ENCODE data around the gene EMC6. TPM values are rescaled to one million over a fixed set of nuclear protein-coding genes. Genes with fewer than 3 reads are reported as not detected.

The EMC6 gene
- total RNA-seq, 1 donor from 2014 or later = 33.8 TPM

DNA sequence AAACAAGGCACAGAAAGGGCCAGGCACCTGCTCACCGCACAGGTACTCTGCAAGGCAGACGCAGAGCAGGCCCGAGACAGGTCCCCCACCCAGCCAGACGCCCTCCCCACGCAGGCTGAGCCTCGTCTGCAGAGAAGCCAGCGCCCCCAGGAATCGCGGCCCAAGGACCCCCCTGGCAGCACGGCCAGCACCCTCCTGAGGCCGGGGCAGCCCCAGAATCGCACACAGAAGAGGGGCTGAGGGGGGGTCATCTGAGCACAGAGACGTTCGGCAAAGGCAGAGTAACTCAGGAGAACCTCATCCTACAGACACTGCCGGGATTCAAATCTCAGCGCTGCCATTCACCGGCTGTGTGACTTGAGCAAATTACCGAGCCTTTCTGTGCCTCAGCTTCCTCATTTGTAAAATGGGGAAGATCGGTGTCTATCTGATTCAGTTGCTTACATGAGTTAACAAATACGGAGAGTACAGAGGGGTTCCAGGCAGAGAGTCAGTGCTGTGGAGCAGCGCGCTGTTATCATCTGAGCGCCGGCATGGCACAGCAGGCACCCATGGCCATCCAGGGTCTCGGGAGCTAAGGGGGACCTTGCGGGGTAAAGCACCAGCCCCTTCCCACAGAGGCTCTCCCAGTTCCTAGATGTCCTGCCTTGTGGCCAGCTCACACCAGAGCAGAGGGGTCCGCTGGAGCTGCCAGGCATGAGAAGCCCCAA is 10.4 kb downstream of the EMC6 start:
- intact Hi-C loops (cut with micrococcal nuclease) = no loop called here
- POLR2A ChIA-PET = interaction anchor here (0.7 to 2.6 kb wide), 9 partner anchors 10 to 53 kb away, joined by 3 to 7 read pairs (median 5); partner anchors contain the start of genes EMC6 and TAX1BP3
- H3K4me3 Mint-ChIP-seq = no peak overlapping the region
- DNase-seq = no peak
- H3K4me1 Mint-ChIP-seq = peaks cover 30% of the 10 kb centered on the region
- no peaks in the 10 kb centered on the region for H3K9me3 Mint-ChIP-seq
- CTCF ChIA-PET = interaction anchor here (0.7 to 1.1 kb wide), 3 partner anchors 53 to 149 kb away, joined by 3 to 5 read pairs (median 4); no protein-coding TSS in a partner anchor
- H3K27me3 Mint-ChIP-seq = no peaks in the 10 kb centered on the region
- ATAC-seq (ENCODE audit: low read depth) = no peak
- peaks cover 71% of the 10 kb centered on the region for H3K36me3 Mint-ChIP-seq (ENCODE audit: low read depth)
- peak overlapping the region; percentile 18 for H3K27ac Mint-ChIP-seq
- TF ChIP-seq, protein P1, sequence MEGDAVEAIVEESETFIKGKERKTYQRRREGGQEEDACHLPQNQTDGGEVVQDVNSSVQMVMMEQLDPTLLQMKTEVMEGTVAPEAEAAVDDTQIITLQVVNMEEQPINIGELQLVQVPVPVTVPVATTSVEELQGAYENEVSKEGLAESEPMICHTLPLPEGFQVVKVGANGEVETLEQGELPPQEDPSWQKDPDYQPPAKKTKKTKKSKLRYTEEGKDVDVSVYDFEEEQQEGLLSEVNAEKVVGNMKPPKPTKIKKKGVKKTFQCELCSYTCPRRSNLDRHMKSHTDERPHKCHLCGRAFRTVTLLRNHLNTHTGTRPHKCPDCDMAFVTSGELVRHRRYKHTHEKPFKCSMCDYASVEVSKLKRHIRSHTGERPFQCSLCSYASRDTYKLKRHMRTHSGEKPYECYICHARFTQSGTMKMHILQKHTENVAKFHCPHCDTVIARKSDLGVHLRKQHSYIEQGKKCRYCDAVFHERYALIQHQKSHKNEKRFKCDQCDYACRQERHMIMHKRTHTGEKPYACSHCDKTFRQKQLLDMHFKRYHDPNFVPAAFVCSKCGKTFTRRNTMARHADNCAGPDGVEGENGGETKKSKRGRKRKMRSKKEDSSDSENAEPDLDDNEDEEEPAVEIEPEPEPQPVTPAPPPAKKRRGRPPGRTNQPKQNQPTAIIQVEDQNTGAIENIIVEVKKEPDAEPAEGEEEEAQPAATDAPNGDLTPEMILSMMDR (IDR thresholded peaks at IDR 0.05) = no peak

DNA sequence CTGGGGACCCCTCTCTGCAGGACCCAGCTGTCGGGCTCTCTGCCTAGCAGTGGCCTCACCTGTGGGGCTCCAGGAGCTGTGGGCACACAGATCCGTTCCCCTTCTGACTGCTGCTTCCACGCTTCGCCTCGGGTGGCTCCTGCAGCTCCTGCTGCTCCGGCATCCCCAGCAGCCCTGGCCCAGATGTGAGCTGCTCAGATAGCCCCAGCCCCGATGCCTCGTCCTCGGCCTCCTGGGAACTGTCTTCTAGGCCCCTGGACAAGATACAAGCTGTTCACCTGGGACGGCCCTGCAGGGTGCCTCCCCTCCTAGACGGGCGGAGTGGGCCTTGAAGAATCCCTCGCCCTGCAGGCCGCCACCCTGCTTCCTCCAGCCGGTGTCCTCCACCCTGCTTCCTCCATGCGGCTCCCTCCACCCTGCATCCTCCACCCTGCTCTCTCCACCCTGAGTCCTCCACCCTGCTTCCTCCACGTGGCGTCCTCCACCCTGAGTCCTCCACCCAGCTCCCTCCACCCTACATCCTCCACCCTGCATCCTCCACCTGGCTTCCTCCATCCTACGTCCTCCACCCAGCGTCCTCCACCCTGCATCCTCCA is 11.0 kb downstream of the EMC6 start:
- ATAC-seq (ENCODE audit: low read depth) (no peak), DNase-seq (no peak)
- Mint-ChIP-seq H3K9me3 (no peaks in the 10 kb centered on the region), H3K4me1 (peaks cover 37% of the 10 kb centered on the region), H3K4me3 (no peak overlapping the region), H3K27ac (no peak overlapping the region), H3K36me3 (ENCODE audit: low read depth) (peaks cover 75% of the 10 kb centered on the region), H3K27me3 (no peaks in the 10 kb centered on the region)
- TF ChIP-seq, protein P1 (IDR thresholded peaks at IDR 0.05) = no peak
- CTCF ChIA-PET = interaction anchor here (1.0 to 1.1 kb wide), 2 partner anchors 53 to 59 kb away, joined by 3 to 5 read pairs; no protein-coding TSS in a partner anchor
- POLR2A ChIA-PET = interaction anchor here (0.7 to 2.6 kb wide), 5 partner anchors 10 to 48 kb away, joined by 3 to 7 read pairs (median 5); partner anchors contain the start of genes EMC6 and TAX1BP3
- intact Hi-C loops (cut with micrococcal nuclease) = no loop called here

DNA sequence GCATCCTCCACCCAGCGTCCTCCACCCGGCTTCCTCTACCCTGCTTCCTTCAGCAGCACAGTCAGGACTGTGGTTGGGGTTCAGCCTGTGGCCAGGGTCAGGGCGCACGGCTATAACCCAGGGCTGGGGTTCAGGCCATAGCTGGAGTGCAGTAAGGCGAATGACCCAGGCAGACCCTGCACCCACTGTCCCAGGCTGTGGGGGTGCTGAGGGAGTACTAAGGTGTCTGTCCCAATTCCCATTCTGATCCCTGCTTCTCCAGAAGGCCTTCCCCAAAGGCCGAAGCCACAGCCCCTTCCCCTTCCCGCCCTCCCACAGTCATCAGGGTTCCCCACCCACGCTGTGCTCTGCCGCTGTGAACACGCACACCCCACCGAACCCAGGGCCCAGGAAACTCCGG is 12.4 kb downstream of the EMC6 start:
- Mint-ChIP-seq H3K9me3 (no peaks in the 10 kb centered on the region), H3K27me3 (no peaks in the 10 kb centered on the region), H3K27ac (peak overlapping the region; percentile 7), H3K4me3 (no peak overlapping the region), H3K4me1 (peaks cover 43% of the 10 kb centered on the region), H3K36me3 (ENCODE audit: low read depth) (peaks cover 74% of the 10 kb centered on the region)
- TF ChIP-seq, protein P1 (IDR thresholded peaks at IDR 0.05) = no peak
- ATAC-seq (ENCODE audit: low read depth) (no peak), DNase-seq (no peak)
- intact Hi-C loops (cut with micrococcal nuclease) = no loop called here
- POLR2A ChIA-PET = interaction anchor here (1.2 kb wide), 1 partner anchor 45 kb away, joined by 3 read pairs; the partner anchor contains the start of gene SHPK
- CTCF ChIA-PET = no interaction called here

DNA sequence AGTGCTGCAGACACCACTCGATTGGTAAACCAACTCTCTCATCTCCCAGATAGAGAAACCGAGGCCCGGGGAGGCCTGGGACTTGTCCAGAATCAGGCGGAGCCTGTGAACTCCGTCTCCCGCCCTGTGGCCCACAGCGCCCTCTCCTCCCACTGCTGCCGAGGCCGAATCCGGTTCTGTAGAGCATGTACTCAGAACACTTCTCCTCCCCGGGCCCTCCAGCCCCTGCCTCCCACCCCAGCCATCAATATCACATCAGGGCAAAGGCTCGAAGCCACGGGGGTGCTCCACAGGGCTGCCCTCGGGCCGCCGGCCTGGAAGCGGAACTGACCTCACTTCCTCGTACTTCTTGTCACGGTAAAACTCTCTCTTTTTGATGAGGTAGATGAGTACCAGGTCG is 13.0 kb downstream of the EMC6 start:
- ChIA-PET CTCF (interaction anchor here (1.5 to 3.0 kb wide), 3 partner anchors 45 to 633 kb away, joined by 4 to 18 read pairs (median 18); no protein-coding TSS in a partner anchor), POLR2A (interaction anchor here (0.7 to 2.6 kb wide), 3 partner anchors 10 to 46 kb away, joined by 3 to 19 read pairs (median 3); partner anchors contain the start of gene SHPK)
- TF ChIP-seq, protein P1 (IDR thresholded peaks at IDR 0.05) = no peak
- DNase-seq (no peak), ATAC-seq (ENCODE audit: low read depth) (no peak)
- Mint-ChIP-seq H3K4me1 (peaks cover 43% of the 10 kb centered on the region), H3K4me3 (no peak overlapping the region), H3K27ac (peak overlapping the region; percentile 62), H3K27me3 (no peaks in the 10 kb centered on the region), H3K9me3 (no peaks in the 10 kb centered on the region), H3K36me3 (ENCODE audit: low read depth) (peaks cover 70% of the 10 kb centered on the region)
- intact Hi-C loops (cut with micrococcal nuclease) = no loop called here

DNA sequence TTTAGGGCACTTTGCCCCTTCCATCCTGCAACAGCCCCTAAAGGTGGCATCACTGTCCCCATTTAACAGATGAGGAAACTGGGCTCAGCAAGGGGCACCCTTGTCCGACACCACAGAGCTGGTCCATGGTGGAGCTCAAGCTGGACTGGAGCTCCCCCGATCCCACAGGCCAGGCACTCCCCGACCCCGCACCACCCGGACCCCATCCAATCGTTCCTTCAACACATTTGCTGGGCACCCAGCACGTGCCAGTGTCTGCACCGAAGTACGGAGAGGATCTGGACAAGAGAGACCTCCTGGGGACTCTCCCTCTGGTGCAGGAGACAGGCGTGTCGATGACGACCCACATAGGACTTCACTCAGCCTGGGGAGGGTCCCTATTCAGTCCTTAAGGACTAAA is 13.4 kb downstream of the EMC6 start:
- ChIA-PET POLR2A (interaction anchor here (0.7 to 3.8 kb wide), 8 partner anchors 8 to 55 kb away, joined by 3 to 78 read pairs (median 13); partner anchors contain the start of genes P2RX5 and SHPK), CTCF (interaction anchor here (0.8 to 3.0 kb wide), 8 partner anchors 14 to 633 kb away, joined by 3 to 37 read pairs (median 17); partner anchors contain the start of genes HASPIN and P2RX5)
- no peak overlapping the region for H3K4me3 Mint-ChIP-seq
- H3K4me1 Mint-ChIP-seq = peaks cover 43% of the 10 kb centered on the region
- intact Hi-C loops (cut with micrococcal nuclease) = loop anchor here (2.0 kb wide), 2 partner anchors 41 to 79 kb away; partner anchors contain the start of gene HASPIN
- TF ChIP-seq, protein P1 (IDR thresholded peaks at IDR 0.05) = no peak
- no peak for ATAC-seq (ENCODE audit: low read depth)
- H3K36me3 Mint-ChIP-seq (ENCODE audit: low read depth) = peaks cover 67% of the 10 kb centered on the region
- peak overlapping the region; percentile 62 for H3K27ac Mint-ChIP-seq
- H3K9me3 Mint-ChIP-seq = no peaks in the 10 kb centered on the region
- no peaks in the 10 kb centered on the region for H3K27me3 Mint-ChIP-seq
- DNase-seq = no peak

All from activated B cell treated with CpG ODN at 0.5 μM for 24 hours (primary cell).